Gastrocnemius medialis (tissue), 4 donors: Measurements from ENCODE around the gene MT1E.

Source experiments
- CTCF ChIP-seq, 5 experiments: fragments of 450-650 bp in 3 of 5; fragments of 200-600 bp in 2 of 5; sonication (generic) in 2 of 5; IDR thresholded peaks in 4 of 5; conservative IDR thresholded peaks in 1 of 5; 1 replicate in 4 of 5; 2 replicates in 1 of 5; pipeline ENCODE4 v1.5.1; 2016 to 2019; ENCODE audit warnings: antibody characterized with exemption in 5 of 5, mild to moderate bottlenecking in 3 of 5, moderate library complexity in 3 of 5
- POLR2A ChIP-seq, 2 donors: fragments of 450-650 bp; IDR thresholded peaks; one replicate each; pipeline ENCODE4 v1.6.1; 2017; ENCODE audit warnings: antibody characterized with exemption in 2 of 2, mild to moderate bottlenecking in 2 of 2, moderate library complexity in 2 of 2

DNA sequence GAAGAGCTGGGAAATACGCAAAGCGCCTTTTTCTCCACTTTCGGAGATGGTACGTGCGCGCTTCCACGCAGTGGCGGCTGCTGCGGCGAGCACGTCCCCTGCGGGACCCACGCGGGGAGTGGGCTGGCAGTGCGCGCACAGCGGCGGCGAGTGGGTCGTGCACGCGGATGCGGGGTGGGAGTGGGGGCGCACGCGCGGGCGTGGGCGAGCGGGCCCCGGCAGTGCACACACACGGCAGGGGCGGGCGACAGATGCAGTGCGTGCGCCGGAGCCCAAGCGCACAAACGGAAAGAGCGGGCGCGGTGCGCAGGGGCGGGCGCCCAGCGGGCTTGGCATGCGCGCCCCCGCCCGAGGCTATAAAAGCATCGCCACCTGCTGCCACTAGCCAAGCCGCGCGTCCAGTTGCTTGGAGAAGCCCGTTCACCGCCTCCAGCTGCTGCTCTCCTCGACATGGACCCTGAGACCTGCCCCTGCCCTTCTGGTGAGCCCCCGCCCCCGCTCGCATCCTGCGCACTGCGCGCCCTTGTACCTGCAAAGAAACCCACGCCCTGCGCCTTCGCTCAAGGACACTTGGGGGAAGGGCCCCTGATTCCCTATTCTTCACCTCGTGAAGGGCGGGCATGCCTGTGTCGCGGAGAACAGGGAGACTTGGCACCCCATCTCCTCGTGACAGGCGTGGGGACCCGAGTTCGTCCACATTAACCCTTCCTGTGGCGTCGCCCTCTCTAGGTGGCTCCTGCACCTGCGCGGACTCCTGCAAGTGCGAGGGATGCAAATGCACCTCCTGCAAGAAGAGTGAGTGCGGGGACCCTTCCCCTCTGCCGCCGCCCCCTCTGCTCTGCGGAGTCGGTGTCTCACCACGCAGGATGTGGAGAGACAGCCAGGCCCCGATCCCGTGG lies 36.2 kb upstream of the MT1E start, which contains the start of gene MT3:
- TF ChIP-seq POLR2A (IDR thresholded peaks at IDR 0.05) (no peak), CTCF (IDR thresholded peaks at IDR 0.05 in 4 of 5, conservative IDR thresholded peaks at IDR 0.05 in 1 of 5) (no peak)
